Measurements from ENCODE around the gene SPEM1. TPM values are rescaled to one million over a fixed set of nuclear protein-coding genes. Genes with fewer than 3 reads are reported as not detected.

SPEM1 gene
- total and polyA plus RNA-seq, 11 donors, result not detected

DNA sequence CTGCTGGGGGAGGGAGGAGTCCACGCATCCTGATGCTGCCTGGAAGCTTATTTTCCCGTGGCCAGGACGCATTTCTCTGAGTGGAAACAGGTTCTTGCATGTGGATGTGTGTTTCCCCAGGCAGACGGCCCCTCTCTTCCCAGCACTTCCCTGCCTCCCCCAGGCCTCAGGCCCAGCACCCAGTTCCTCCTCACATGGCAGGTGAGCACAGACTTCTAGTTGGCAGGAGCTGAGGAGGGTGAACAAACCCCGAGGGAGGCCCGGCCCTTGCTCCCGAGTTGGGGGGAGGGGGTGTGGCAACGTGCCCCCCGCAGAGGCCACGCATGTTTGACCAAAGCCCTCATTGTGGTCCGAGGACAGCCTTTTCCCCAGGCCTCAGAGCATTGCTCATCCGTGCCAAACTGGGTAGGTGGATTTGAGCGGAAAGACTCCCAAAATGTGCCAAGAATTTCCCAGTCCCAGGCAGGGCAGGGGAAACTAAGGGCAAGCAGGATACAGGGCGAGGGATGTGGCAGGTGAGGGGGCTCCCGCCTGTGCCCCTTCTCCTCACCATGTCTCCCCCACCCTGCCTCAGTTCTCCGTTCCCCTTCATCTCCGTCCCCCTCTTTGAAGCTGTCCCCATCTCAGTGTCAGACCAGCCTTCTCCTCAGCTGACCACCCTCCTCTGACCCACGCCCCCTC is 1.5 kb upstream of the SPEM1 start:
- no peak for DNase-seq
- no peaks in the 10 kb centered on the region for H3K27me3 ChIP-seq
- no peak overlapping the region for H3K27ac ChIP-seq
- TF ChIP-seq, protein P1, sequence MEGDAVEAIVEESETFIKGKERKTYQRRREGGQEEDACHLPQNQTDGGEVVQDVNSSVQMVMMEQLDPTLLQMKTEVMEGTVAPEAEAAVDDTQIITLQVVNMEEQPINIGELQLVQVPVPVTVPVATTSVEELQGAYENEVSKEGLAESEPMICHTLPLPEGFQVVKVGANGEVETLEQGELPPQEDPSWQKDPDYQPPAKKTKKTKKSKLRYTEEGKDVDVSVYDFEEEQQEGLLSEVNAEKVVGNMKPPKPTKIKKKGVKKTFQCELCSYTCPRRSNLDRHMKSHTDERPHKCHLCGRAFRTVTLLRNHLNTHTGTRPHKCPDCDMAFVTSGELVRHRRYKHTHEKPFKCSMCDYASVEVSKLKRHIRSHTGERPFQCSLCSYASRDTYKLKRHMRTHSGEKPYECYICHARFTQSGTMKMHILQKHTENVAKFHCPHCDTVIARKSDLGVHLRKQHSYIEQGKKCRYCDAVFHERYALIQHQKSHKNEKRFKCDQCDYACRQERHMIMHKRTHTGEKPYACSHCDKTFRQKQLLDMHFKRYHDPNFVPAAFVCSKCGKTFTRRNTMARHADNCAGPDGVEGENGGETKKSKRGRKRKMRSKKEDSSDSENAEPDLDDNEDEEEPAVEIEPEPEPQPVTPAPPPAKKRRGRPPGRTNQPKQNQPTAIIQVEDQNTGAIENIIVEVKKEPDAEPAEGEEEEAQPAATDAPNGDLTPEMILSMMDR (IDR thresholded peaks at IDR 0.05), result no peak
- no peak for TF ChIP-seq POLR2A (IDR thresholded peaks at IDR 0.05)
- no peak for ATAC-seq
- 72 to 81% (median 74%) methylated on average over 16 to 18 of the region's 18 CpGs for WGBS, 4 donors
- peaks cover 0 to 19% (median 0%) of the 10 kb centered on the region in 9 donors for H3K36me3 ChIP-seq
- intact Hi-C loops (cut with DNase I), result no loop called here
- no peak overlapping the region for H3K4me3 ChIP-seq
- H3K4me1 ChIP-seq, result no peaks in the 10 kb centered on the region
- no peaks in the 10 kb centered on the region for H3K9me3 ChIP-seq

DNA sequence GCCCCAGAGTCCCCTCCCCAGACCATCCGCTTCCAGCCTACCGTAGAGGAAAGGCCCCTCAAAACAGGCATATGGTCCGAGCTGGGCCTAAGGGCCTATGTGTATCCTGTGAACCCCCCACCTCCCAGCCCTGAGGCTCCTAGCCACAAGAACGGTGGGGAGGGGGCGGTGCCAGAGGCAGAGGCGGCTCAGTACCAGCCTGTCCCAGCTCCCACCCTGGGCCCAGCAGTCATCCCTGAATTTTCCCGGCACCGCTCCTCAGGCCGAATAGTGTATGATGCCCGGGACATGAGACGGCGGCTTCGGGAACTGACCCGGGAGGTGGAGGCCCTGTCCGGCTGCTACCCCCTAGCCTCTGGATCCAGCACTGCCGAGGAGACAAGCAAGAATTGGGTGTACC is 1.1 kb downstream of the SPEM1 start:
- Histone ChIP-seq H3K4me1 (no peaks in the 10 kb centered on the region), H3K9me3 (no peaks in the 10 kb centered on the region), H3K27me3 (no peaks in the 10 kb centered on the region), H3K27ac (no peak overlapping the region), H3K4me3 (no peak overlapping the region), H3K36me3 (peaks cover 0 to 8% (median 0%) of the 10 kb centered on the region in 9 donors)
- intact Hi-C loops (cut with DNase I), result loop anchor here in 1 of 10 donors (10.0 kb wide), 1 partner anchor 46 kb away; no protein-coding TSS in a partner anchor
- WGBS, 4 donors, result 93 to 95% (median 94%) methylated on average over 16 of the region's 16 CpGs
- ATAC-seq (no peak), DNase-seq (peak in 1 of 5 donors; percentile 14)
- TF ChIP-seq, protein P1 (IDR thresholded peaks at IDR 0.05), result no peak
- no peak for TF ChIP-seq POLR2A (IDR thresholded peaks at IDR 0.05)

DNA sequence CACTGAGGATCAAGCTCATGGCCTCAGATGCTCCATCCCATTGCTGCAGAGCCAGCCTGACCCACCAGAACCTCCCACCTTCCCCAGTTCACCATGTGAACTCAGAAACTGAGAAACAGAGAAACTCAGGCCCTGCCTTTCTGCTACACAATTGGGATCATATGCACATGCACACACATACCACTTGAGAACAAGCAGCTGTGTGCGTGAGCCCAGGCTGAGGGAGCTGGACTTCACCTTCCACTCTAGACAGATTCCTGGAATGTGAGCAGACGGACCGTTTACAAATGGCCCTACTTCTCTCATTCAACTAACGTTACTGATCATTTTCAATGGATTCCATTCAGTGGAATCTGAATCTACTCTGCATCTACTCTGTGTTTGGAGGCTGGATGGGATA is 3.6 kb downstream of the SPEM1 start:
- H3K9me3 ChIP-seq, result no peaks in the 10 kb centered on the region
- intact Hi-C loops (cut with DNase I), result loop anchor here in 1 of 10 donors (10.0 kb wide), 1 partner anchor 49 kb away; no protein-coding TSS in a partner anchor
- no peak overlapping the region for H3K4me3 ChIP-seq
- WGBS, 4 donors, result 61 to 74% (median 65%) methylated on average over 4 of the region's 4 CpGs
- no peak overlapping the region for H3K27ac ChIP-seq
- DNase-seq (no peak), ATAC-seq (no peak)
- no peak for TF ChIP-seq POLR2A (IDR thresholded peaks at IDR 0.05)
- TF ChIP-seq, protein P1 (IDR thresholded peaks at IDR 0.05), result no peak
- H3K4me1 ChIP-seq, result no peaks in the 10 kb centered on the region
- no peaks in the 10 kb centered on the region for H3K27me3 ChIP-seq
- no peaks in the 10 kb centered on the region for H3K36me3 ChIP-seq

DNA sequence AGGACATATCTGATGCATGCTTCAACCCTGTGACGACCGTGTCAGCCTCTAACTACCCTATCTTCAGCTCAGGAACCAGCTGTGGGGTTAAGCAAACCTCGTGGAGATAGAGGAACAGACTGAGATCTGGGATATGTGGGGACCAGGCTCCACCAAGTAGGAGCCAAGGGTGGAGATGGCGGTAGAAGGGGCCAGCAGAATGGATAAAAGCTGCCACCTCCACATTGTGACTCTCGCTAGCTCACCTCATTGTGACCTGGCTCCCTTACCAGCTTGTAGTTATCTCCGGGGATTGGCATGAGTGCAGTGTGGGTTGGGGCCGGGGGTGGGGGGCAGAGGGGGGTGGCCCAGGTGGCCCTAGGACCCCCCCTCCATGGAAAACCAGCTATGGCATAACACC is 5.2 kb downstream of the SPEM1 start, which contains the start of gene SPEM2:
SPEM2 (plus strand) TSS at position 301 of the 400 bp plus-strand sequence; CDS start at position 374, 73 bp downstream.
- ATAC-seq, result no peak
- intact Hi-C loops (cut with DNase I), result loop anchor here in 1 of 10 donors (10.0 kb wide), 1 partner anchor 51 kb away; no protein-coding TSS in a partner anchor
- Histone ChIP-seq H3K27me3 (no peaks in the 10 kb centered on the region), H3K36me3 (no peaks in the 10 kb centered on the region), H3K9me3 (no peaks in the 10 kb centered on the region), H3K27ac (no peak within 1 kb of the TSS), H3K4me3 (no peak within 1 kb of the TSS), H3K4me1 (no peaks in the 10 kb centered on the region)
- 72 to 80% (median 76%) methylated on average over 6 to 7 of the region's 7 CpGs for WGBS, 4 donors
- TF ChIP-seq, protein P1 (IDR thresholded peaks at IDR 0.05), result no peak
- TF ChIP-seq POLR2A (IDR thresholded peaks at IDR 0.05), result no peak
- DNase-seq, result no peak

Data from heart left ventricle (tissue), 16 donors.